Upper lobe of left lung (tissue), 6 donors: ENCODE measurements around the gene PVALB. TPM values are rescaled to one million over a fixed set of nuclear protein-coding genes. Genes with fewer than 3 reads are reported as not detected.
A peak's percentile ranks its signal among the peaks of the same experiment; 100 is the strongest.

Experiments used
- ATAC-seq, 2 donors: fragments of 200-7000 bp; cut with Tn5 transposase; one replicate each; pipeline ENCODE4 v1.9.1; 2022; ENCODE audit warnings: mild to moderate bottlenecking in 2 of 2, moderate library complexity in 2 of 2; ENCODE audit not compliant: low FRiP score in 2 of 2
- DNase-seq, 2 donors: peaks; one replicate each; pipeline ENCODE4 v3.0.0-alpha.2; 2019 to 2020
- H3K27ac ChIP-seq, 4 donors: fragments of 200-600 bp; sonication (generic); one replicate each; pipeline ENCODE4 v1.5.1; 2016 to 2019
- H3K27me3 ChIP-seq, 4 donors: fragments of 200-600 bp; sonication (generic); one replicate each; pipeline ENCODE4 v1.5.1; 2017 to 2019
- H3K36me3 ChIP-seq, 4 donors: fragments of 200-600 bp; sonication (generic); one replicate each; pipeline ENCODE4 v1.5.1; 2016 to 2019
- H3K4me1 ChIP-seq, 4 donors: fragments of 200-600 bp; sonication (generic); one replicate each; pipeline ENCODE4 v1.5.1; 2018 to 2019
- H3K4me3 ChIP-seq, 4 donors: fragments of 200-600 bp; sonication (generic); one replicate each; pipeline ENCODE4 v1.5.1; 2017 to 2019; ENCODE audit warnings: mild to moderate bottlenecking in 2 of 4, moderate library complexity in 1 of 4
- H3K9me3 ChIP-seq, 4 donors: fragments of 200-600 bp; sonication (generic); one replicate each; pipeline ENCODE4 v1.5.1; 2018 to 2019
- EP300 ChIP-seq, 4 donors: sonication (generic); formaldehyde crosslinking; IDR thresholded peaks; one replicate each; pipeline ENCODE4 v1.5.1; 2017; ENCODE audit warnings: antibody characterized with exemption in 4 of 4, control low read depth in 2 of 4
- POLR2A ChIP-seq, 4 donors: fragments of 450-650 bp; IDR thresholded peaks; one replicate each; pipeline ENCODE4 v1.5.1; 2016 to 2017; ENCODE audit warnings: antibody characterized with exemption in 4 of 4, mild to moderate bottlenecking in 2 of 4
- POLR2AphosphoS5 ChIP-seq, 2 donors: sonication (generic); formaldehyde crosslinking; IDR thresholded peaks; one replicate each; pipeline ENCODE4 v1.5.1; 2017; ENCODE audit warnings: antibody characterized with exemption in 2 of 2
- WGBS, 2 donors: methylation state at CpG; one replicate each; pipeline ENCODE4 v1.1.5; 2017 to 2018; 5-methylcytosine and 5-hydroxymethylcytosine counted together
- total RNA-seq, 6 donors: library from RNA; depleted of rRNA in 4 of 6; stranded (reverse); fragments of >200 nt in 4 of 6; gene quantifications; one replicate each; pipeline versions ENCODE4 v1.1.0 to v1.2.1, GENCODE V29; 2016 to 2021
- TF ChIP-seq, protein P1 (sequence below), 6 experiments: fragments of 450-650 bp in 4 of 6; fragments of 200-600 bp in 2 of 6; sonication (generic) in 2 of 6; IDR thresholded peaks; one replicate each; pipeline ENCODE4 v1.5.1; 2016 to 2019; ENCODE audit warnings: antibody characterized with exemption in 6 of 6
- donor health status: DM: no; HTN: no; CAD: no; lungs with moderate emphysema.
- donor health status: DM: no; HTN: yes; CAD: no; lungs with severe emphysema.

Gene PVALB
- total RNA-seq, 6 donors from 2014 or later, result 1.5 to 3.3 (median 1.8) TPM; not detected in 3

DNA sequence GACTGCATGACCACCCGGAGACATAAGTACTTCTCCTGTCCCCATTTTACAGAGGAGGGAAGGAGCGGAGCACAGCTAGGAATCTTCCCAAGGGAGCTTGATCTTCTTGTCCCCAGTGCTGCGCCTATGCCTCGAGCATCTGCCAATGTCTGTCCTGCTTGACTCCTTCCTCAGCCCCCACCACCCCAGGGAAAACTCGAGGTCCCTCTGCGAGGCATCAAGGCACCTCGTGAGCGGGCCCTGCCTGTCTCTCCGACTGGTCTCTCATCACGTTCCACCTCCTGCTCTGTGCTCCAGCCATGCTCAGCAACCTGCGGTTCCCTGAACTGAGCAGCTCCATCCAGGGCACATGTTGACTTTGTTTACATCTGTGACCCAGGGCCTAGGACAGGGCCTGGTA, 46.4 kb upstream of the PVALB start:
- H3K27ac ChIP-seq, result peak overlapping the region in 3 of 4 donors; percentile 86 to 91 (median 87)
- ATAC-seq, result no peak
- no peak for DNase-seq
- TF ChIP-seq POLR2AphosphoS5 (IDR thresholded peaks at IDR 0.05) (no peak), POLR2A (IDR thresholded peaks at IDR 0.05) (no peak), EP300 (IDR thresholded peaks at IDR 0.05) (no peak)
- TF ChIP-seq, protein P1, sequence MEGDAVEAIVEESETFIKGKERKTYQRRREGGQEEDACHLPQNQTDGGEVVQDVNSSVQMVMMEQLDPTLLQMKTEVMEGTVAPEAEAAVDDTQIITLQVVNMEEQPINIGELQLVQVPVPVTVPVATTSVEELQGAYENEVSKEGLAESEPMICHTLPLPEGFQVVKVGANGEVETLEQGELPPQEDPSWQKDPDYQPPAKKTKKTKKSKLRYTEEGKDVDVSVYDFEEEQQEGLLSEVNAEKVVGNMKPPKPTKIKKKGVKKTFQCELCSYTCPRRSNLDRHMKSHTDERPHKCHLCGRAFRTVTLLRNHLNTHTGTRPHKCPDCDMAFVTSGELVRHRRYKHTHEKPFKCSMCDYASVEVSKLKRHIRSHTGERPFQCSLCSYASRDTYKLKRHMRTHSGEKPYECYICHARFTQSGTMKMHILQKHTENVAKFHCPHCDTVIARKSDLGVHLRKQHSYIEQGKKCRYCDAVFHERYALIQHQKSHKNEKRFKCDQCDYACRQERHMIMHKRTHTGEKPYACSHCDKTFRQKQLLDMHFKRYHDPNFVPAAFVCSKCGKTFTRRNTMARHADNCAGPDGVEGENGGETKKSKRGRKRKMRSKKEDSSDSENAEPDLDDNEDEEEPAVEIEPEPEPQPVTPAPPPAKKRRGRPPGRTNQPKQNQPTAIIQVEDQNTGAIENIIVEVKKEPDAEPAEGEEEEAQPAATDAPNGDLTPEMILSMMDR (IDR thresholded peaks at IDR 0.05), result no peak
- 84 to 87% methylated on average over 11 of the region's 11 CpGs for WGBS, 2 donors
- no peak overlapping the region for H3K4me3 ChIP-seq
- H3K9me3 ChIP-seq, result no peaks in the 10 kb centered on the region
- peaks cover 0 to 22% (median 3%) of the 10 kb centered on the region in 4 donors for H3K4me1 ChIP-seq
- no peaks in the 10 kb centered on the region for H3K36me3 ChIP-seq
- no peaks in the 10 kb centered on the region for H3K27me3 ChIP-seq

DNA sequence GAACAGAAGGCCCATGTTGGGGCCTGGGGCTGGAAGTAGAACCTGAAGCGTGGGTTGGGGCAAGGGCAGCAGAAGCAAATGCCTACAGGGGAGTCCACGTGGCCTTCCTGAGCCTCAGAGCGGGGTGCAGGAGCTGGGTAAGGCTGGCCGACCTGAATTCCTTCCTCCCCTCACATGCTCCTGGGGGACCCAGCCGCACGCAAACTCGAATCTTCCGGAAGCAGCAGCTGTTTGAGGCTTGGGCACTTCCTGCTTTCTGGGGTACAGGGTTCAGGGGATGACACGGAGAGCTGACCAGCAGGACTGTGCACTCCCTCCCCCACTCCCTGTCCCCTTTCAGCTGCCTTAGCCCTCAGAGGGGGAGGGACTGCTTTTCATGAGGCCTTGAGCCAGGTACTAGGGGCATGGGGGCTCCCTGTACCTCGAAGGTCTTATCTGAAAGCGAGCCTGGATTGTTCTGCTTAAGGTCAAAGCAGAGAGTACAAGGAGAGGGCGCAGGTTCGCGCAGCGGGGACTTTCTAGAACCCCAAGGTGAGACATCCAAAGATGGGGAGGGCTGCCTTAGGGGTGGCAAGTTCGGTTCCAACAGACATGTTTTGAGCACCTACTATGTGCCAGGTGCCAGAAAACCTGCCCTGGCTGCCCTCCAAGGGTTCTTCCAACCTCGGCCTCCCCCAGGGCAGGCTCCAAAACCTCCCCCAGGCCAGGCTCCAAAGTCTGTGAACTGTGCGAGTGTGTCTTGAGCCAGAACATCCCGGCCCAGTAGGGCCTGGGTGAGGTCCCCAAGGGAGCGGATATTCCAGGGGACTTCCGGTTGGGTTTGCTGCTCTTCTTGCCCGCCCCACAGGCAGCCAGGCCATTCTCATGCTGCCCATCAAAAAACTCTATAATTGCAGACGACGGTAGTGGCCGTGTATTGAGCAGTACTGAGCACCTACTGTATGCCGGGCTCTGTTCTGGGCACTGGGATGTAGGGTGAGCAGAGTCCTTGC, 45.7 kb upstream of the PVALB start:
- H3K4me3 ChIP-seq, result peak overlapping the region in 1 of 4 donors; percentile 42
- peak in 1 of 2 donors; percentile 62 for ATAC-seq
- no peaks in the 10 kb centered on the region for H3K27me3 ChIP-seq
- no peaks in the 10 kb centered on the region for H3K9me3 ChIP-seq
- peak in 1 of 4 donors; percentile 10 for TF ChIP-seq EP300 (IDR thresholded peaks at IDR 0.05)
- TF ChIP-seq POLR2A (IDR thresholded peaks at IDR 0.05), result no peak
- WGBS, 2 donors, result 71 to 72% methylated on average over 21 to 26 of the region's 26 CpGs
- H3K36me3 ChIP-seq, result no peaks in the 10 kb centered on the region
- DNase-seq, result peak in 1 of 2 donors; percentile 65
- peaks cover 0 to 22% (median 3%) of the 10 kb centered on the region in 4 donors for H3K4me1 ChIP-seq
- H3K27ac ChIP-seq, result peak overlapping the region; percentile 85 to 91 (median 86)

GRCh38 chr22:36860821-36861659, 44.2 kb upstream of the PVALB start, which contains the start of gene NCF4:
Gene NCF4 (plus strand): TSS chr22:36861006. CDS start chr22:36861172, 166 bp downstream.
- H3K27me3 ChIP-seq, result no peaks in the 10 kb centered on the region
- WGBS, 2 donors, result 60 to 69% methylated on average over 7 to 17 of the region's 17 CpGs
- no peaks in the 10 kb centered on the region for H3K36me3 ChIP-seq
- TF ChIP-seq POLR2A (IDR thresholded peaks at IDR 0.05) (peak in 3 of 4 donors; percentile 26 to 75 (median 30)), EP300 (IDR thresholded peaks at IDR 0.05) (no peak), POLR2AphosphoS5 (IDR thresholded peaks at IDR 0.05) (peak; percentile 20 to 37)
- TF ChIP-seq, protein P1 (IDR thresholded peaks at IDR 0.05), result no peak
- peak within 1 kb of the TSS in 3 of 4 donors; percentile 14 to 42 (median 30) for H3K4me3 ChIP-seq
- peaks cover 3 to 26% (median 8%) of the 10 kb centered on the region in 4 donors for H3K4me1 ChIP-seq
- H3K27ac ChIP-seq, result peak within 1 kb of the TSS; percentile 85 to 91 (median 86)
- no peaks in the 10 kb centered on the region for H3K9me3 ChIP-seq
- ATAC-seq (peak; percentile 67 to 84), DNase-seq (peak; percentile 86 to 92)

DNA sequence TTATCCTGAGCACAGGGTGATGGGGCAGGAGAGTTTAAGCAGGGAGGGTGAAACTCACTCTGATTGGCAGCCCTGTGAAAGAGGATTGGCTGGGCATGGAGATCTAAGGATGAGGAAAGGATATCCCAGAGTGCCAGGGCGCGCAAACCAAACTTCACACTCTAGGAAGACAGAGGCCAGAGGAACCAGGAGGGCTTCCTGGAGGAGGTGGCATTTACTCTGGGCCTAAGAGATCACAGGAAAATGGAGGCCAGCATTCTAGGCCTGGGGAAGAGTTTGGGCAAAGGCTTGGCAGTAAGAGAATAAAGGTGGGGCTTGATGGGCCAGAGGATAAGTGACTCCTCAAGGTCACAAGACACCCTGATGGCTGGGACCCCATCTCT, 43.6 kb upstream of the PVALB start:
- DNase-seq (no peak), ATAC-seq (no peak)
- TF ChIP-seq, protein P1 (IDR thresholded peaks at IDR 0.05), result no peak
- no peak for TF ChIP-seq POLR2AphosphoS5 (IDR thresholded peaks at IDR 0.05)
- TF ChIP-seq EP300 (IDR thresholded peaks at IDR 0.05), result no peak
- TF ChIP-seq POLR2A (IDR thresholded peaks at IDR 0.05), result no peak
- Histone ChIP-seq H3K36me3 (no peaks in the 10 kb centered on the region), H3K27ac (peak overlapping the region; percentile 2 to 91 (median 86)), H3K4me3 (no peak overlapping the region), H3K9me3 (no peaks in the 10 kb centered on the region), H3K4me1 (peaks cover 3 to 26% (median 10%) of the 10 kb centered on the region in 4 donors), H3K27me3 (no peaks in the 10 kb centered on the region)
- 95 to 100% methylated on average over 2 of the region's 2 CpGs for WGBS, 2 donors
